ENCODE measurements around the gene IFNA7.
A peak's percentile ranks its signal among the peaks of the same experiment; 100 is the strongest.
"Not testable (repeated sequence)": the region's sequence is repeated elsewhere in the genome, so short reads cannot be mapped to it uniquely, and the experiment has no call there.

Gene IFNA7

DNA sequence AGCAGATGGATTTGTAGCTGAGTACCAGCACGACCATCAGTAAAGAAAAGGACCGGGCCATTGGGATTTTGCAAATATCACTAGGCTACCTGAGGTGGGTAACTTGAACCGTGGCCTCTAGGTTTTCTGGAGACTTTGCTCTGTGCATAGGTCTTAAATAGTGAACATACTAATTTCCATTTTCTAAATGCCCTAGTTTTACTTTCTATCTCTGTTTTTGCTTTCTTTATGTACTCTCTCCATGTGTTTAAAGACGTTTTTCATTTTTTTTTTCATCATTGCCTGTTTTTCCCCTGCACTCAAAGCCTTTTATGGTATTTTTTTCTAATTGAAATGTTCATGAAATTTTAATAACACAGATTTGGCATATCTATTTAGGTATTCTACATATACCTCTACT is at the start of gene IFNA7:
IFNA7 (minus strand) TSS at position 101 of the 400 bp plus-strand sequence; CDS start at position 61, 40 bp downstream.
- DNase-seq: not testable (repeated sequence)

DNA sequence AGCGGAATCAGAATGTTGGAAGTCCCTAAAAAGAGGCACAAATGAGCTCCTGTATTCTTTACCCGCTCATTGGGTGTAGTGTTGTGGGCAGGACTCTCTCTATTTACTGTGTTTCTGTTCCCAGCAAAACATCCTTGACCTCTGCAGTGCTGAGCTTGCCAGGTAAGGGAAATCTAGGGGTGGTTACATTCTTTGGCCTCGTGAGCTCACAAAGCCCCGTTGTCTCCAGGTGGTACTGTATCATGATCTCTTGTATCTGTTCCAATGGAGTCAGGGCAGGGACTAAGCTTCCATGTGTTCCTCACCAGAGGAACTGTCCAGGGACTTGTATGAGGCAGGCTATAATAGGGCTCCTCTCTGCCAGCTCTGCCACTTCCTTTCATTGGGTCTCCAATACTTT is 49.6 kb upstream of the IFNA7 start:
- no peak for DNase-seq

DNA sequence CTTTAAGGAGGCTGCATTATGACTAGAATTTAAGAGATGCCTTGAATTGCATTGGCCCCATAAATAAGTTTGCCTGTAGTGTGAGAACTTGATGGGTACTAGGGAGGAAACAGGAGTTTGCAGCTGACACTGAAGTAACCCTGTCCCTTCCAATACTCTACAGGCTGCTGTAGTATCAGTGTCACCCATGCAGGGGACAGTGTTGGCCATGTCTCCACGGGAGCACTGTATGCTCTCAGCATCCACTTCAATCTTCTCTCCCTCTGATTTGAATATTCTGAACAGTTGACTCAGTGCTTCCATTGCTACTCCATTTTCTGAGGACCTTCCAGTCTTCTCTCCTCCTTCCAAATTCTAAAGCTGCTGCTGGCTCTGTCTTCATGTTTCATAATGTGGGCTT is 49.2 kb upstream of the IFNA7 start:
- DNase-seq: no peak

DNA sequence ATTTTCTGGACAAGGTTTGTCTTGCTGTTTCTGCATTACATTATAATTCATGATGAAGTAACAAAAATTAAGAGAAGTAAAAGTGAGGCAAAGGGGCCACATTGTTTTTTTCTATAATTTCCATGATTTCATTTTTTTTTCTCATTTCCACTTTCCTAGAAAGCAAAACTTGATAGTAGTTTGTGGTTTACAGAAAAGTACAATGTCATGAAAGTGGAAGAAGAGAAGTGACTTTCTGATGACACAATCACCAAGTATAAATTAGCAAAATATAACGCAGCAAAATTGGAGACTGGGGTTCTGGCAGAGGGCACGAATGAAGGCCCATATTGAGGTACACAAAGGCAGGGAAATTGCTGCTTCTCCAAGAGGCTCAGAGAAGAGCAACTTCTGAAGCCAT is 42.8 kb upstream of the IFNA7 start:
- no peak for DNase-seq

DNA sequence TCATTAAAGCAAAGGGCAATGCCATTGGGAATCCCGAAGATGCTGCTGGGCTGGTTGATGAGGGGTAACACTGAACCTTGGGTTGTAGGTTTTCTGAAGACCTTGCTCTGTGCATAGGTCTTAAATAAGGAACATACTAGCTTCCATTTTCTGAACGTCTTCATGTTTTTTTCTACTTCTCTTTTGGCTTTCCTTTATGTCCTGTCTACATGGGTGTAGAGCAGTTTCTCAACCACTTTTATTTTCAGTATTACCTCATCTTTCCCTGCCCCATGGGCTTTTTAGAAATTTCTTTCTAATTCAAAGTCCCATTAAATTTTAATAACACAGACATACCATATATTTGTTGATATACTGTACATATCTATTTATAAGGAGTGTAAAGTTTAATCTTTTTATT is 37.9 kb upstream of the IFNA7 start, which contains the start of gene IFNA14:
IFNA14 (minus strand) TSS at position 95 of the 400 bp plus-strand sequence; CDS start at position 25, 70 bp downstream.
- no peak for DNase-seq

DNA sequence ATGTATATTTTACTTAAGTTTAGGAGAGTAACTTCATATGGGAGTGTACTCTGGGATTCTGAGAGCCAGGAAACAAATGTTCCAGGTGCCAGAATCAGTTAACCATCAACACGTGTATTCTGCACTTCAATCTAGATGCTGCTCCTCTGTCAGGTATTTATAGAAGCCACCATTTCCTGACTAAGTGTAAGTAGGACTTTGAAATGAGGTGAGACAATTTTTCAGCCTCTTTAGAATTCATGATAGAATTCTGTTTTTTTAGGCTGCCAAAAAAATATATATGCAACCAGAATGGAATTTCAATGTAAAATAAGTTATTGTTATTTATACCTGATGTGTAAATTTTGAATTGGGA is 34.3 kb upstream of the IFNA7 start:
- DNase-seq: not testable (repeated sequence)

DNA sequence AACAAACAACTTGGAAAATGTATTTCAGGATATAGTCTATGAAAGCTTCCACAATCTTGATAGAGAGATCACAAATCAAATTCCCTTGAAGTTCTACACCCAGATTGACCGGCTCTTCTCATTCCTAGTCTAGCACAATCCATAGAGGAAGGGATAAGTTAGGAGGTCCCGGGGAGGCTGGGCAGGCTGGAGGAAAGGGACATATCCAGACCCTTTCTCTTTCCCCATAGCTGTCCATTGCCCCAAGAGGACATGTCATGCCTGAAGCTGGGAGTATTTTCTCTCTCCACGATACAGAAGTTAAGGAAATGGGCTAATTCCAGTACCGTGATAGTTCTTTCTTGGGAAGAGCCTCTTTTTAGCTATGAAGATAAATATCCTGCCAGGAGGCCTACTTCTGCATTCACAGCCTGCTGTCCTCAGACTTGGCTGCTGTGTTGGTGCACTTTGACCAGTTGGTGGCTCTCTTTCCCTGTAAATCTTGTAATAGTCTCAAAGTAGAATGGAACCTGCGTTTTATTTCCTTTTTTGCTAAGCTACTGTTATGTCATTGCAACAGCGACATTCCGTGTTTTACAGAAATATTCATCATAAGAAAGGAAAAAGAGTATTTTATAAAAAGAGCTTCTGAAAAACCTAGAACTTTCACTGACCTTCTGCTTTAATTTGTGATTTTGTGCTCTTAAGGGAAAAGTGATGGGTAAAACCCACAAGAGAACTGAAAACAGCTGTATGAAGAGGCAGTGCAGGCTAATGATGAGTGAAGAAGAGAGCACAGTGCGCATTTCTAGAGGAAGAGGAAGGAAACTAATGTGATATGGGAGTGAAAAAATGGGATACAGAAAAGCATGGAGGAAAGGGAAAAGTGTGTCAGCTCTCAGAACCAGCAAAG is 33.7 kb upstream of the IFNA7 start:
- DNase-seq: not testable (repeated sequence)

DNA sequence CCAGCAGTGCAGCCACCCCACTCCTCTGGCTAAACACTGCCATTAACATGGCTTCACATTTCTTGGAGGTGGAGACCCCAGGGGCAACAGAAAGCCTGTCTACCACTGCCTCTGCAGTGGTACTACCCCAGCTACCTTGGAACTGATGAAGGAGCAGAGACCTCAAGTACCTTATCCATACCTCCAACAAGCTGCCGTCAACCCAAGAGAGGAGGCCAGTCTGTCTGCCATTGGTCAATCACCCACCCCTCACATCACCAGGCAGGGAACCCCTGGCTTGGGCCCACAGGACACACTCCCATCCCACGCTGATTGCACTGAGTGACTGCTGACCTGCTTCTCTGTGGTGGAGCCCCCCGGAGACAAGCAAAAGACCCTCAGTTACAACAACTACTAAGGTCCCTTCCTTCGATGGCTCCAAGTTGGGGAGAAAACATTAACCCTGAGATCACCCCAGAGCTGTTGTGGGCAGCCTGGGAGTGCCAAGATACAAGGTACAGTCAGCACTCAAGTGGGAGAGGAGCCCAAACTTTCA is 32.2 kb upstream of the IFNA7 start:
- DNase-seq: no peak

DNA sequence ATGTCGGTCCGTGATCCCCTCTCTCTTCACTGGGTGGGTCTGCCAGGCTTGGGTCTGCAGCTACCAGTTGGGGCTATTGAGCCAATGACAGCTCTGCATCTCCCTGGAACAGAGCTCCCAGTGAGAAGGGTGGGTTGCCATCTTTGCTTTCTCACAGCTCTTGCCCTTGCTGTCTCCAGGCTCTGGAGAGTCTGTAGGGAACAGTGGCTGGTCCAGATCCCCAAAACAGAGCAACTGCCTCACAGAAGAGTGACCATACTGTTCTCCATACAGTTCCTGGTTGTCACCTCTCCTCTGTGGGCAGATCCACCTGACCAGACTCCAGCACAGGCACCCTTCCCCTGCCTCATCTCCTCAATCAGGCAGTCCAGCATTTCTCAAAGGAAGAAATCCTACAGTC is 31.3 kb upstream of the IFNA7 start:
- DNase-seq: no peak

DNA sequence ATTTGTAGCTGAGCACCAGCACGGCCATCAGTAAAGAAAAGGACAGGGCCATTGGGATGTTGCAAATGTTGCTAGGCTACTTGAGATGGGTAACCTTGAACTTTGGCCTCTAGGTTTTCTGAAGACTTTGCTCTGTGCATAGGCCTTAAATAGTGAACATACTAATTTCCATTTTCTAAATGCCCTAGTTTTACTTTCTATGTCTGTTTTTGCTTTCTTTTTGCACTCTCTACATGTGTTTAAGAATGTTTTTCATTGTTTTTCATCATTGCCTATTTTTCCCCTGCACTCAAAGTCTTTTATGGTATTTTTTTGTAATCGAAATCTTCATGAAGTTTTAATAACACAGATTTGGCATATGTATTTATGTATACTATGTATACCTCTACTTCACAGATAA is 26.1 kb upstream of the IFNA7 start, which contains the start of gene IFNA17:
IFNA17 (minus strand) TSS at position 101 of the 400 bp plus-strand sequence; CDS start at position 52, 49 bp downstream.
- no peak for DNase-seq

DNA sequence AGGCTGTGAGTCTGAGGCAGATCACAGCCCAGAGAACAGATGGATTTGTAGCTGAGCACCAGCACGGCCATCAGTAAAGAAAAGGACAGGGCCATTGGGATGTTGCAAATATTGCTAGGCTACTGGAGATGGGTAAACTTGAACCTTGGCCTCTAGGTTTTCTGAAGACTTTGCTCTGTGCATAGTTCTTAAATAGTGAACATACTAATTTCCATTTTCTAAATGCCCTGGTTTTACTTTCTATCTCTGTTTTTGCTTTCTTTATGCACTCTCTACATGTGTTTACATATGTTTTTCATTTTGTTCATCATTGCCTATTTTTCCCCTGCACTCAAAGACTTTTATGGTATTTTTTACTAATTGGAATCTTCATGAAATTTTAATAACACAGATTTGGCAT is 15.2 kb upstream of the IFNA7 start, which contains the start of gene IFNA16:
IFNA16 (minus strand) TSS at position 101 of the 400 bp plus-strand sequence; CDS start at position 95, 6 bp downstream.
- DNase-seq: not testable (repeated sequence)

DNA sequence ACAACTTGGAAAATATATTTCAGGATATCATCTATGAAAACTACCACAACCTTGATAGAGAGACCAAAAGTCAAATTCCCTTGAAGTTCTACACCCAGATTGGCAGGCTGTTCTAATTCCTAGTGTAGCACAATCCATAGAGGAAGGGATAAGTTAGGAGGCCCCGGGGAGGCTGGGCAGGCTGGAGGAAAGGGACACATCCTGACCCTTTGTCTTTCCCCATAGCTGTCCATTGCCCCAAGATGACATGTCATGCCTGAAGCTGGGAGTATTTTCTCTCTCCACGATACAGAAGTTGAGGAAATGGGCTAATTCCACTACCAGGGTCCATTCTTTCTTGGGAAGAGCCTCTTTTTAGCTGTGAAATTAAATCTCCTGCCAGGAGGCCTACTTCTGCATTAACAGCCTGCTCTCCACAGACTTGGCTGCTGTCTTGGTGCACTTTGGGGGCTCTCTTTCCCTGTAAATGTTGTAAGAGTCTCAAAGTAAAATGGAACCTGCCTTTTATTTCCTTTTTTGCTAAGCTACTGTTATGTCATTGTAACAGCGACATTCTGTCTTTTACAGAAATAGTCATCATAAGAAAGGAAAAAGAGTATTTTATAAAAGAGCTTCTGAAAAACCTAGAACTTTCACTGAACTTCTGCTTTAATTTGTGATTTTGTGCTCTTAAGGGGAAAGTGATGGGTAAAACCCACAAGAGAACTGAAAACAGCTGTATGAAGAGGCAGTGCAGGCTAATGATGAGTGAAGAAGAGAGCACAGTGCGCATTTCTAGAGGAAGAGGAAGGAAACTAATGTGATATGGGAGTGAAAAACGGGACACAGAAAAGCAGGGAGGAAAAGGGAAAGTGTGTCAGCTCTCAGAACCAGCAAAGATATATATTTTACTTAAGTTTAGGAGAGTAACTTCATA is 11.7 kb upstream of the IFNA7 start:
- DNase-seq: not testable (repeated sequence)

DNA sequence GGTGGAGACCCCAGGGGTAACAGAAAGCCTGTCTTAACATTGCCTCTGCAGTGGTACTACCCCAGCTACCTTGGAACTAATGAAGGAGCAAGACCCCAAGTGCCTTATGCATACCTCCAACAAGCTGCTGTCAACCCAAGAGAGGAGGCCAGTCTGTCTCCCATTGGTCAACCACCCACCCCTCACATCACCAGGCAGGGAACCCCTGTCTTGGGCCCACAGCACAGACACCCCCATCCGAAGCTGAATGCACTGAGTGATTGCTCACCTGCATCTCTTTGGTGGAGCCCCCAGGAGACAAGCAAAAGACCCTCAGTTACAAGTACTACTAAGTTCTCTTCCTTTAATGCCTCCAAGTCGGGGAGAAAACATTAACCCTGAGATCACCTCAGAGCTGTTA is 10.2 kb upstream of the IFNA7 start:
- DNase-seq: not testable (repeated sequence)

DNA sequence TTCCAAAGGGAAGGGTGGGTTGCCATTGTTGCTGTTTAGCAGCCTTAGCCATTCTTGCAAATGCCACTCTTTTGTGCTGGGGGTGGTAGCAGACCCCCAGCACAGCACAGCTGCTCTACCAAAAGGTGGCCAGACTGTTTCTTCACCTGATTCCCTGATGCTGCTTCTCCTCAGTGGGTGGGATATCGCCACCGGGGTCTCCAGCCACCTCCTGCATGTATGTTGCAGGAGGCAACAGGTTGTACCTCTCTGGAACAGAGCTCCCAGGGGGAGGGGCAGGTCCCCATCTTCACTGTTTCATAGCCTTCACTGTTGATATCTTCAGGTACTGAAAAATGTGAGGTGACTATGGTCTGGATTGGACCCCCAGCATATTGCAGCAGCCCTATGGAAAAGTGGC is 8.8 kb upstream of the IFNA7 start:
- DNase-seq: not testable (repeated sequence)

DNA sequence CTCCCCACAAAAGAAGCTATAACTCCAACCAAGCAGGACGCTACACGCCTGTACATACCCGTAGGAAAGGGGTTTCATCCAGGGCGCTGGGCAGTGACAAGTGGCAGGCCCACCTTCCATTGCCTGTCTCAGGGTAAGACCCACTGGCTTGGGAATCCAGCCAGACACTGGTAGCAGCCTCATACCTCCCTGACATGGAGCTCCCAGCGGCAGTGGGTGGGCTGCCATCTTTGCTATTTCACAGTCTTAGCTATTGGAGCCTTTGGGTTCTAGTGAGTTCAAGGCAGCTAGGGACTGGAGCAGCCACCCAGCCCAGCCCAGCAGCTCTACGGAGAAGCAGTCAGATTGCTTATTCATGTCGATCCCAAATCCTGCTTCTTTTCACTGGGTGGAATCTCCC is 8.3 kb upstream of the IFNA7 start:
- no peak for DNase-seq

DNA sequence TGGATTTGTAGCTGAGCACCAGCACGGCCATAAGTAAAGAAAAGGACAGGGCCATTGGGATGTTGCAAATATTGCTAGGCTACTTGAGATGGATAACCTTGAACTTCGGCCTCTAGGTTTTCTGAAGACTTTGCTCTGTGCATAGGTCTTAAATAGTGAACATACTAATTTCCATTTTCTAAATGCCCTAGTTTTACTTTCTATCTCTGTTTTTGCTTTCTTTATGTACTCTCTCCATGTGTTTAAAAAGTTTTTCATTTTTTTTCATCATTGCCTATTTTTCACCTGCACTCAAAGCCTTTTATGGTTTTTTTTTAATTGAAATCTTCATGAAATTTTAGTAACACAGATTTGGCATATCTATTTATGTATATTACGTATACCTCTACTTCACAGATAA is 5.0 kb upstream of the IFNA7 start, which contains the start of gene IFNA10:
IFNA10 (minus strand) TSS at position 101 of the 400 bp plus-strand sequence; CDS start at position 55, 46 bp downstream.
- DNase-seq: not testable (repeated sequence)

DNA sequence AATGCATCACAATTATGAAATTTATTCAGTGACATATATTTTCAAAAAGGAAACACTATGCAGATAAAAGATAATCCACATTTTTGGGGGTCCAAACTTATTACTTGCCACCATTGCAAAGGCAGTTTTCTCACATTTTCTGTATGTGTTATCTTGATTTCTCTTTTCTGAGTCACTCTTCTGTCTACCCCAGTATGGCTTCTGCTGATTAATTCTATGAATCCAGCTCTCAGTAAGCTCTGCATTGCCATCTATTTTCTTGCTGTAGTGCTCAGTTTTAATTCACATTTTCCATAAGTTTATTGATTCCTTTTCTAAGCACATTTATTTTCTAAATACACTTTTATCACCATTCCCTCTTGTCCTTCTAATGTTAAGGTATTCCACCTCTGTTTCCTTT is 3.2 kb upstream of the IFNA7 start:
- DNase-seq: no peak

DNA sequence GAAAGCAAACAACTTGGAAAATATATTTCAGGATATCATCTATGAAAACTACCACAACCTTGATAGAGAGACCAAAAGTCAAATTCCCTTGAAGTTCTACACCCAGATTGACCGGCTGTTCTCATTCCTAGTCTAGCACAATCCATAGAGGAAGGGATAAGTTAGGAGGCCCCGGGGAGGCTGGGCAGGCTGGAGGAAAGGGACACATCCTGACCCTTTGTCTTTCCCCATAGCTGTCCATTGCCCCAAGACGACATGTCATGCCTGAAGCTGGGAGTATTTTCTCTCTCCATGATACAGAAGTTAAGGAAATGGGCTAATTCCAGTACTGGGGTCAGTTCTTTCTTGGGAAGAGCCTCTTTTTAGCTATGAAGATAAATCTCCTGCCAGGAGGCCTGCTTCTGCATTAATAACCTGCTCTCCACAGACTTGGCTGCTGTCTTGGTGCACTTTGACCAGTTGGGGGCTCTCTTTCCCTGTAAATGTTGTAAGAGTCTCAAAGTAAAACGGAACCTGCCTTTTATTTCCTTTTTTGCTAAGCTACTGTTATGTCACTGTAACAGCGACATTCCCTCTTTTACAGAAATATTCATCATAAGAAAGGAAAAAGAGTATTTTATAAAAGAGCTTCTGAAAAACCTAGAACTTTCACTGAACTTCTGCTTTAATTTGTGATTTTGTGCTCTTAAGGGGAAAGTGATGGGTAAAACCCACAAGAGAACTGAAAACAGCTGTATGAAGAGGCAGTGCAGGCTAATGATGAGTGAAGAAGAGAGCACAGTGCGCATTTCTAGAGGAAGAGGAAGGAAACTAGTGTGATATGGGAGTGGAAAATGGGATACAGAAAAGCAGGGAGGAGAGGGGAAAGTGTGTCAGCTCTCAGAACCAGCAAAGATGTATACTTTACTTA is 6.9 kb downstream of the IFNA7 start:
- peak; percentile 27 for DNase-seq

DNA sequence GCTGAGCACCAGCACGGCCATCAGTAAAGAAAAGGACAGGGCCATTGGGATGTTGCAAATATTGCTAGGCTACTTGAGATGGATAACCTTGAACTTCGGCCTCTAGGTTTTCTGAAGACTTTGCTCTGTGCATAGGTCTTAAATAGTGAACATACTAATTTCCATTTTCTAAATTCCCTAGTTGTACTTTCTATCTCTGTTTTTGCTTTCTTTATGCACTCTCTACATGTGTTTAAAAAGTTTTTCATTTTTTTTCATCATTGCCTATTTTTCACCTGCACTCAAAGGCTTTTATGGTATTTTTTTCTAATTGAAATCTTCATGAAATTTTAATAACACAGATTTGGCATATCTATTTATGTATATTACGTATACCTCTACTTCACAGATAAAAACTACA is 14.5 kb downstream of the IFNA7 start, which contains the start of gene IFNA4:
IFNA4 (minus strand) TSS at position 101 of the 400 bp plus-strand sequence; CDS start at position 45, 56 bp downstream.
- not testable (repeated sequence) for DNase-seq

DNA sequence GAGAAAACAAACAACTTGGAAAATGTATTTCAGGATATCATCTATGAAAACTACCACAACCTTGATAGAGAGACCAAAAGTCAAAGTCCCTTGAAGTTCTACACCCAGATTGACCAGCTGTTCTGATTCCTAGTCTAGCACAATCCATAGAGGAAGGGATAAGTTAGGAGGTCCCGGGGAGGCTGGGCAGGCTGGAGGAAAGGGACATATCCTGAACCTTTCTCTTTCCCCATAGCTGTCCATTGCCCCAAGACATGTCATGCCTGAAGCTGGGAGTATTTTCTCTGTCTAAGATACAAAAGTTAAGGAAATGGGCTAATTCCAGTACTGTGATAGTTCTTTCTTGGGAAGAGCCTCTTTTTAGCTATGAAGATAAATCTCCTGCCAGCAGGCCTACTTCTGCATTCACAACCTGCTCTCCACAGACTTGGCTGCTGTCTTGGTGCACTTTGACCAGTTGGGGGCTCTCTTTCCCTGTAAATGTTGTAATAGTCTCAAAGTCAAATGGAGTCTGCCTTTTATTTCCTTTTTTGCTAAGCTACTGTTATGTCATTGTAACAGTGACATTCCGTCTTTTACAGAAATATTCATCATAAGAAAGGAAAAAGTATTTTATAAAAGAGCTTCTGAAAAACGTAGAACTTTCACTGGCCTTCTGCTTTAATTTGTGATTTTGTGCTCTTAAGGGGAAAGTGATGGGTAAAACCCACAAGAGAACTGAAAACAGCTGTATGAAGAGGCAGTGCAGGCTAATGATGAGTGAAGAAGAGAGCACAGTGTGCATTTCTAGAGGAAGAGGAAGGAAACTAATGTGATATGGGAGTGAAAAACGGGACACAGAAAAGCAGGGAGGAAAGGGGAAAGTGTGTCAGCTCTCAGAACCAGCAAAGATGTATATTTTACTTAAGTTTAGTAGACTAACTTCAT is 18.9 kb downstream of the IFNA7 start:
- DNase-seq: peak; percentile 13

Data from stimulated activated CD4-positive, alpha-beta T cell treated with anti-CD3 and anti-CD28 coated beads, Interleukin-1b, Interleukin-23, amount 100 ng/mL, for 48 hours (primary cell).